ENCODE data around the gene PIEZO1. TPM values are rescaled to one million over a fixed set of nuclear protein-coding genes. Genes with fewer than 3 reads are reported as not detected.

PIEZO1 gene
- total and polyA plus RNA-seq, 7 donors = 18.0 to 242 (median 126) TPM

DNA sequence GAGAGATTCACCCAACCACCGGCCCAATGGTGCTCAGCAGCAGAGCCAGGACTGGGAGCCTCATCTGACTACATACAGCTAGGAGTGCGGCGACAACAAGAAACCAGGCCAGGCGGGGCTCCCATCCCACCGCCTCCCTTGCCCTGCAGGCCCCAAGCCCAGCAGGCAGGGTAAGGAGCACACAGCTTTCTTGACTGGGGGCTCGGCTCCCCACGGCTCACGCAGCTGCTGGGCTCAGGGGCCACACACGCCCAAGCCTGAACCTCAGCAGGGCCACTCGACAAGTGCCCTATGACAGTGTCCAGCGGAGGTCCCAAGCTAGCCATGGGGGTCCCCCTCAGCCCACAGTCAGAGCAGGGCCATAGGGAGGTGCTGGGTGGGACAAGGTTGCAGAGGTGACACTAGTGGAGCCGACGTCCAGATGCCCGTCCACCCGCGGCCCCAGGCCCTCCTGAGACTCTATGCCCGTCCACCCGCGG is 13.7 kb downstream of the PIEZO1 start:
- Histone ChIP-seq H3K4me1 (peaks cover 0 to 100% (median 100%) of the 10 kb centered on the region in 4 donors), H3K27me3 (no peaks in the 10 kb centered on the region), H3K36me3 (no peaks in the 10 kb centered on the region), H3K9me3 (no peaks in the 10 kb centered on the region), H3K4me3 (peak overlapping the region in 3 of 4 donors; percentile 11 to 38 (median 37)), H3K27ac (peak overlapping the region; percentile 89 to 100 (median 96))
- intact Hi-C loops (cut with DNase I) = loop anchor here (10.0 kb wide), 1 partner anchor 917 kb away; no protein-coding TSS in a partner anchor
- 71 to 81% methylated on average over 19 of the region's 19 CpGs for WGBS, 2 donors
- no peak for DNase-seq
- TF ChIP-seq POLR2AphosphoS5 (IDR thresholded peaks at IDR 0.05) (no peak), EP300 (IDR thresholded peaks at IDR 0.05) (no peak), POLR2A (IDR thresholded peaks at IDR 0.05) (no peak)
- TF ChIP-seq, protein P1, sequence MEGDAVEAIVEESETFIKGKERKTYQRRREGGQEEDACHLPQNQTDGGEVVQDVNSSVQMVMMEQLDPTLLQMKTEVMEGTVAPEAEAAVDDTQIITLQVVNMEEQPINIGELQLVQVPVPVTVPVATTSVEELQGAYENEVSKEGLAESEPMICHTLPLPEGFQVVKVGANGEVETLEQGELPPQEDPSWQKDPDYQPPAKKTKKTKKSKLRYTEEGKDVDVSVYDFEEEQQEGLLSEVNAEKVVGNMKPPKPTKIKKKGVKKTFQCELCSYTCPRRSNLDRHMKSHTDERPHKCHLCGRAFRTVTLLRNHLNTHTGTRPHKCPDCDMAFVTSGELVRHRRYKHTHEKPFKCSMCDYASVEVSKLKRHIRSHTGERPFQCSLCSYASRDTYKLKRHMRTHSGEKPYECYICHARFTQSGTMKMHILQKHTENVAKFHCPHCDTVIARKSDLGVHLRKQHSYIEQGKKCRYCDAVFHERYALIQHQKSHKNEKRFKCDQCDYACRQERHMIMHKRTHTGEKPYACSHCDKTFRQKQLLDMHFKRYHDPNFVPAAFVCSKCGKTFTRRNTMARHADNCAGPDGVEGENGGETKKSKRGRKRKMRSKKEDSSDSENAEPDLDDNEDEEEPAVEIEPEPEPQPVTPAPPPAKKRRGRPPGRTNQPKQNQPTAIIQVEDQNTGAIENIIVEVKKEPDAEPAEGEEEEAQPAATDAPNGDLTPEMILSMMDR (IDR thresholded peaks at IDR 0.05) = no peak

DNA sequence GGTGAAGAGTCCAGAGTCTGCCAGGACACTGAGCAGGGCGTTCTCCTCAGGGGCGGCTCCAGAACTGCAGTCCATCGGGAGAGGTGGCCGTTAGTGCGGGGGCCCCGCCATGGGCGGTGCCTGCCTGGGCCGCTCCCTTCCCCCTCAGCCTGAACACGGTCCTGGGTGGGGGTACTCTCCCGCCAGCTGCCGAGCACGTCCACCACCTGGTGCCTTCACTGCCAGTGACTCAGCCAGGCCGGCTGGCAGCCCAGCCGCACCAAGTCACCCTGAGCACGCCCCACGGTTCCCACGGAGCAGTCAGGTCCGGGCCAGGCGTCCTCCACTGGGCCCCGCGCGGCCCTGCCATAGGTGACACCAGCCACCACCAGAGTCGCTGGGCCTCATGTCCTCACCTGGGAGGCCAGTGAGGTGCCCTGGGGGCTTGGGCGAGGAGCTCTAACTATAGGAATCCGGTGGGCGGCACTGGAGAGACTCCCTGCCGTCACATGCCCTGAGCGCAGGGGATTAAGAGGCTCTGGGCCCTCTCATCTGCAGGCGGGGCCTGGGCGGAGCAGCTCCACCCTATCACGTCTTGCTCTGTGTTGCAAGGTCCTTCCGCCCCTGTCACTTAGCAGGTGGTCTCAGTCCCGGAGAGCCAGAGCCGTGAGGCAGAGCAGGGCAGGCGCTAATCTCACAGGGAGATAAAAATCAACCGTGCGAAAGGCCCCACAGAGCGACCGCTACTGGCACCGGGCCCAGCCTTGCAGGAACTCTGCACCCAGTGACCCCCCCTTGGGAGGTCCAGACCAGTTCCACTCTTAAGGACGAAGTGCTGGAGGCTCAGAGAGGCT is 14.3 kb downstream of the PIEZO1 start:
- peak overlapping the region in 3 of 4 donors; percentile 11 to 38 (median 37) for H3K4me3 ChIP-seq
- peak; percentile 94 for DNase-seq
- no peaks in the 10 kb centered on the region for H3K9me3 ChIP-seq
- peaks cover 0 to 100% (median 100%) of the 10 kb centered on the region in 4 donors for H3K4me1 ChIP-seq
- WGBS, 2 donors = 11 to 31% methylated on average over 41 of the region's 41 CpGs
- peak overlapping the region; percentile 89 to 100 (median 96) for H3K27ac ChIP-seq
- H3K36me3 ChIP-seq = no peaks in the 10 kb centered on the region
- TF ChIP-seq EP300 (IDR thresholded peaks at IDR 0.05) (no peak), POLR2AphosphoS5 (IDR thresholded peaks at IDR 0.05) (peak; percentile 63 to 74 (median 68)), POLR2A (IDR thresholded peaks at IDR 0.05) (peak in 1 of 2 donors; percentile 24)
- TF ChIP-seq, protein P1 (IDR thresholded peaks at IDR 0.05) = no peak
- intact Hi-C loops (cut with DNase I) = loop anchor here (10.0 kb wide), 1 partner anchor 916 kb away; no protein-coding TSS in a partner anchor
- H3K27me3 ChIP-seq = no peaks in the 10 kb centered on the region

DNA sequence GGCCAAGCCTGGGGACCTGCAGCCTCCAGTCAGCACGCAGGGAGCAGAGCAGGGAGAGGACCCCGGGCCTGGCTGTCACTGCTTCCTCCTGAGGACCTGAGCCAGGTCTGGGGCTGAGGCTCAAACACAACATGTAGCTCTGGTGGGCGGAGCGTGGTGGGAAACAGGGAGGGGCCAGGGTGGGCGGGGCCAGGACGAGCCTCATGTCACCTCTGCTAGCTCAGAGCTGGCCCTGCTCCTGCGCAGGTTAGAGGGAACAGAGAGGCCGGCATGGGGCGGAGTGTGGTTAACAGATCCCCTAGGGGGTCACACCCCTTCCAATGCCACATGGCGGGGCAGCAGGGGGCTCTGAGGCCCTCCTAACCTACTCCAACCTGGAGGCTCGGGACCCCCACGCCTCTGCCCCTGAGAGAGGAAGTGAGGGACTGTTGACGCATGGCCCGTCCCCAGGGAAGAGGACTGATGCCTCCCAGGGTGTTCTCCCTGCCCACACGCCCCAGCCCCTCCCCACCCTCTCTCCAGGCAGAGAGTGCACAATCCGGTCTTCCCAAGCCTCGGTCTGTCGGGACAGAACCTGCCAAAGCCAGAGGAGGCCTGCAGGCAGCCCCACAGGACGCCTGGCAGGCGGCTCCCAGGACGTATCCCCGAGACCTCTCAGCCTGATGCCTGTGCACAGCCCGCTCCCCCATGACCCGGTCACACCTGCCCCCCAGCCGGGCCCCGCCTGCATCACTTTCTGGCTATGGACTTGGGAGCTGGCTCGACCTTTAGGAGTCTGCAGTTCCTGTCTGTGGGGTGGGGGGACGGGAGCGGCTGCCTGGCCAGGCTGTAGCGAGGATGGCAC is 15.2 kb downstream of the PIEZO1 start:
- TF ChIP-seq EP300 (IDR thresholded peaks at IDR 0.05) = no peak
- TF ChIP-seq, protein P1 (IDR thresholded peaks at IDR 0.05) = no peak
- TF ChIP-seq POLR2AphosphoS5 (IDR thresholded peaks at IDR 0.05) = peak; percentile 30 to 64 (median 37)
- no peak for TF ChIP-seq POLR2A (IDR thresholded peaks at IDR 0.05)
- intact Hi-C loops (cut with DNase I) = loop anchor here (10.0 kb wide), 1 partner anchor 915 kb away; no protein-coding TSS in a partner anchor
- peak overlapping the region; percentile 89 to 100 (median 96) for H3K27ac ChIP-seq
- H3K36me3 ChIP-seq = no peaks in the 10 kb centered on the region
- H3K27me3 ChIP-seq = no peaks in the 10 kb centered on the region
- peak overlapping the region in 3 of 4 donors; percentile 11 to 38 (median 37) for H3K4me3 ChIP-seq
- no peaks in the 10 kb centered on the region for H3K9me3 ChIP-seq
- no peak for DNase-seq
- 23 to 53% methylated on average over 30 of the region's 30 CpGs for WGBS, 2 donors
- peaks cover 0 to 100% (median 99%) of the 10 kb centered on the region in 4 donors for H3K4me1 ChIP-seq

DNA sequence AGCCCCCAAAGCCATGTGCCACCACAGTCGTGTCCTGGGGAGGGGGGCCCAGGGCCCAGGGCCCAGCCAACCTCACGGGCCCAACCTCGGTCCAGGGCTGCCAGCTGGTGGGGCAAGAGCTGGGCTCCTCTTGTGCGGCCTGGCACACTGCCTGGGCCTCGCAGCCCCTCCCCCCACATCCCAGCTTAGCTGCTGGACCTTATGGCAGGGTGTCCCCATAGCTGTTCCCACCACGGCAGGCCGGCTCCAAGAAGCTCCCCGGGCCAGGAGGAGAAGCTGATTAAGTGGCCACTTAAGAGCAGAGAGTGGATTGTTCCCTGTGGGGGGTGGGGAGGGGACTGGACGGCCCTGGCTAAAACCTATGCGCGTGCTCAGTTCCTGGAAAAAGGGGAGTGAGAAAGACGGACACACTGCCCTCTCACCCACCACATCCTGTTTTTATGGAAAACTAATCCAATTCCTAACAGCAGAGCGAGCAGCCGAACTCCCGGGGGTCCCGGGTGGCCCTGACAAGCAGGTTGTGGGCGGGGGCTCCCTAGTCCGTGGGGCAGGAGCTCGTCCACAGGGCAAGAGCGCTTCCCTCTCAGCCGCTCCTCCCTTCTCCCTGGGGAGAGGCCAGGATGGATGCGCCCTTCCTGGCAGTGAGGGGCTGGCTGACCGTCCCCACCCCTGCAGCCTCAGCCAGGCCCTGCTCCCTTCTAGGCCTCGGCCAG is 16.8 kb downstream of the PIEZO1 start:
- peak overlapping the region; percentile 89 to 100 (median 96) for H3K27ac ChIP-seq
- H3K27me3 ChIP-seq = no peaks in the 10 kb centered on the region
- intact Hi-C loops (cut with DNase I) = no loop called here
- DNase-seq = peak; percentile 96
- H3K4me1 ChIP-seq = peaks cover 0 to 98% (median 95%) of the 10 kb centered on the region in 4 donors
- no peaks in the 10 kb centered on the region for H3K9me3 ChIP-seq
- H3K4me3 ChIP-seq = peak overlapping the region in 3 of 4 donors; percentile 4 to 38 (median 13)
- peak in 1 of 4 donors; percentile 17 for TF ChIP-seq EP300 (IDR thresholded peaks at IDR 0.05)
- peak; percentile 28 to 69 (median 58) for TF ChIP-seq POLR2AphosphoS5 (IDR thresholded peaks at IDR 0.05)
- no peak for TF ChIP-seq POLR2A (IDR thresholded peaks at IDR 0.05)
- TF ChIP-seq, protein P1 (IDR thresholded peaks at IDR 0.05) = no peak
- no peaks in the 10 kb centered on the region for H3K36me3 ChIP-seq
- 73 to 77% methylated on average over 24 of the region's 24 CpGs for WGBS, 2 donors
